HG02981 (cell line): ENCODE measurements around the gene APMAP.

Source experiments
- ATAC-seq: cut with Tn5 transposase; IDR thresholded peaks from one replicate; pipeline ENCODE4 v1.9.1; 2021; ENCODE audit warnings: mild to moderate bottlenecking, moderate library complexity; ENCODE audit not compliant: unreplicated experiment

APMAP gene, protein sequence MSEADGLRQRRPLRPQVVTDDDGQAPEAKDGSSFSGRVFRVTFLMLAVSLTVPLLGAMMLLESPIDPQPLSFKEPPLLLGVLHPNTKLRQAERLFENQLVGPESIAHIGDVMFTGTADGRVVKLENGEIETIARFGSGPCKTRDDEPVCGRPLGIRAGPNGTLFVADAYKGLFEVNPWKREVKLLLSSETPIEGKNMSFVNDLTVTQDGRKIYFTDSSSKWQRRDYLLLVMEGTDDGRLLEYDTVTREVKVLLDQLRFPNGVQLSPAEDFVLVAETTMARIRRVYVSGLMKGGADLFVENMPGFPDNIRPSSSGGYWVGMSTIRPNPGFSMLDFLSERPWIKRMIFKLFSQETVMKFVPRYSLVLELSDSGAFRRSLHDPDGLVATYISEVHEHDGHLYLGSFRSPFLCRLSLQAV

DNA sequence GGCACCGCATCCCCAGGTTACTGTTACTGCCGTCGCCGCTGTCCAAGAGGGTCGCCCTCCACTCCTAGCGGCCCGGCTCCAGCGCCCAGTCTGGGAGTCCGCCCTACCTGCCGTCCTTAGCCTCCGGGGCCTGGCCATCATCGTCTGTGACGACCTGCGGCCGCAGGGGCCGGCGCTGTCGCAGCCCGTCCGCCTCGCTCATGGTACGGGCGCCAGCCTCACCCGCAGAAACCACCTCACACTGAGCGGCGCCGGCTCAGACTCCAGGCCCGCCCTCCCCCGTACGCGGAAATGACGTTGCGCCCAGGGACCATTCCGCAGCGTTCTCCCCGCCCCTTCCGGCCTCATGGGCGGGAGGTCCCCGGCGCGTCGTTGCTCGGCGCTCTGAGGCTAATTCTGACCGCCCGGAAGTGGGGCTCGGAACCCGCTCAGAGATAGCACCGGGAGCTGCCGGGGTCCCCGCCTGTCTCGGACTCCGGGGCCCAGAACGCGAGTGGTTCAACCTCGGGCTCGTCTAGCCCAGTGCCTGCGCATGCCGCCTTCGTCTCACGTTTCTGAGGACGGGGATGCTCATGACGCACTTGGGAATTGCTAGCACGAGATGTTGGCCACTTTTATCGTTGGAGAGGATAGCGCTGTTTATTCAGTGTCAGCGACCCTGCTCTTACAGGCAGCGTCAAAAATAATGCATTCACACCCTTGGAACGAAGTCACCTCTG lies at the start of gene APMAP:
TSS of gene APMAP (minus strand) at position 265 of the 719 bp plus-strand sequence. CDS start at position 202, 63 bp downstream.
- ATAC-seq, result peak; percentile 95

DNA sequence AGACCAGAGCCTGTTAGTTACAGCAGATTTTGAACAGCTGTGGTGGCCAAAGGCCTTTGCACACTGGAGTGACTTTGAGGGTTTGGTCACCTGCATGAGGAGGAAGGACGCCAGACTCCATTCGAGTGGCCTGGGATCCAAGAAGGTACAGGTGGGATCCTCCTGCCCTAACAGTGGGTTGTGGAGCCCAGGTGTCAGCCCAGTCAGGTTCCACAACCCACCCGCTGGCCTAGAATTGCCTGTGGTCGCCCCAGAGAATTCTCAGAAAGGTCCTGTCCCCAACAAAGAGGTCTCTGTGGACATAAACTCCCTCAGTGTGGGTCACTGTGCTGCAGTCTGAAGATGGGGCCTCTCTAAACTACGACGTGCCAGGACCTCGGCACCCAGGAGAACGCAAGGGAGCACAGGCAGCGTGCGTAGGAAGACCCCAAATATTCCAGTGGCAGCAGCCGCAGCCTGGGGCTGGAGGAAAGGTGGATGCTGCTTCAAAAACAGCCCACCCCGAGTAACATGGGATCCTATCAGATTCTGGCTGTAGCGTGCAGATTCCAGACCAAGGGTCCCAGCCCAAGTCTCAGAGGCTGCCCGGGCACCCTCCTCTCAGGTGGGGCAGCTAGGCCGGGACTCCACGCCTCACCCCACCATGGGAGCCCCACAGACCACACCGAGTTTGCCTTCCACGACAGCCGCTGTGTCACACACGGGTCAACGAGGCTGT lies 49.4 kb upstream of the APMAP start:
- ATAC-seq, result no peak

DNA sequence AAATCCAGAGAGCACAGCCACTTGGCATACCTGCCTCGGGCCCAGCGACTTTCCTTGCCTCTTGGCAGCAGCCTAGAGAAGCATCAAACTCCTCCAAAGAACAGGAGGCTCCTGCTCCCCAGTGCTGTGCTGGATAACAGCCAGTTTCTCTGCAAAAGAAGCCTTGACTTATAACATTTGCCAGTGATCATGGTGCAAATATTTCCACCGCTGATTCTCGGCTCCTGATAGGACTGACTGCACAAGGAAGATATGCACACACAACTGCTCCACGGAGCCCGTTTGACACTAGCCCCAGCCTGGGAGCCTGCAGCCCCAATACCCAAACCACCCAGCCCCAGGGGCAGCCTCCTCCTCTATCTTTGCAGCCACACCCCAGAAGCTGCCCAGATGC lies 47.9 kb upstream of the APMAP start:
- ATAC-seq, result no peak

DNA sequence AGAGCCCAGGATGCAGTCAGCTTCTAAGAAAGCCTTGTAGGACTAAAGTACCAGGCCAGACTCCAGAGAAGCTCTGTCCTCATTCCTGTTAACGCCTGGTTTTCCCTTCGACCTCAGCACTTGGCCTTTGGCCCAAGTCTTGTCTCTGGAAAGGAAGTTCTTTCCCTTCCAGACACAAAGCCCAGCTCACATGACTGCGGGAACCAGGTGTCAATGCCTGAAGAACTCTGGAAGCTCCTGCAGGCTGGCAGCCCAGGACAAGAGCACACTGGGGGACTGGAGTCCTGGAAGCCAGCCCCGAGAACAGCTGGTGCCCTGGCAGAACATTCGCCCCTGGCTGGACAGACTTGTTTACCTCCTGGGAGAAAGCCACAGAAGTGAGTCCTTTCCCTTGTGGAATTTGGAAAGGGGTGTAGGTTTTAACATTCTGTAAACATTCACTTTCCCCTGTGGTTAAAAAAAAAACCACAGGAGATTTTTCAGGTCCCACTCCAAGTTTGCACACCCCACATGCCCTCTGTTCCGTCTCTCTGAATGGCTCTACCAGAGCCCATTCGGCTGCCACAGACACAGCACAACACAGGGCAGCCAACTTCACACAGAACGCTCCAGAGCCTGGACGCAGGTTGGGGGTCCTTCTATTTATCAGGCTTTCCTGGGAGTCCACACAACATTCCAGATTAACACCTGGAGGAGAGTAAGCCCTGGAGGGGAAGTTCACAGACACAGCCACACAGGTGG lies 47.3 kb upstream of the APMAP start:
- ATAC-seq, result no peak

DNA sequence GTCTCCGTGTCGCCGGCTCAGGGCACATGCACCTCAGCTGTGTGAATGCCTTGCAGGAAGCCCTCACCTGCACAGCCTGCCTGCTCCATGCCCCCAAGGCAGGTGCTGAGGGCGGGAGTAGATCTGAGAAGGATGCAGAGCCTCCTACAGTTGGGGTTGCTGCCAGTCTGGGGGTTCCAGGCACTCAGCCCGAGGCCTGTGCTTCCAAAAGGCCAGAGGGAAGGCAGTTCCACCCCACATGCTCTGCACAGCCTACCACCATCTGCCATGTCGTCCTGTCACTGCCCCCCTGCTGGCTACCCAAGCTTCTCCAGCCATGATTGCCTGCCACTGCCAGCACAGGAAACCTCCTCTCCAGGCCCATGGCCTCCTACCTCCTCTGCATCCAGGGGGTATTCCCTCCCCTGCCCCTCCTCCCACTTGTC lies 46.1 kb upstream of the APMAP start:
- ATAC-seq, result no peak

DNA sequence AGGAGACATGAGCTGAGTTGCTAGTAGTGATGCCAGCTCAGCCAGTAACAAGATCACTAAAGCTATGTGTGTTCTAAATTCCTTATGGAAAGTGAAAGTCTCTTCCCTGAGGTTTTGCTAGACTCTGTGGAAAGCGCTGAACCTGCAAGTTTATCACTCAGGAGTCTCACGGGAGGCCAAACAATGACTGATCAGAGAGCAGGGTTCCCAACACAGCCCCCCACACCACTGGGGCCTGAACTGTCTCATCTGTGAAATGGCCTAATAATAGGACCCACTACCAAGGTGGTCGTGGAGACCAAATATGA lies 45.5 kb upstream of the APMAP start:
- ATAC-seq, result no peak

DNA sequence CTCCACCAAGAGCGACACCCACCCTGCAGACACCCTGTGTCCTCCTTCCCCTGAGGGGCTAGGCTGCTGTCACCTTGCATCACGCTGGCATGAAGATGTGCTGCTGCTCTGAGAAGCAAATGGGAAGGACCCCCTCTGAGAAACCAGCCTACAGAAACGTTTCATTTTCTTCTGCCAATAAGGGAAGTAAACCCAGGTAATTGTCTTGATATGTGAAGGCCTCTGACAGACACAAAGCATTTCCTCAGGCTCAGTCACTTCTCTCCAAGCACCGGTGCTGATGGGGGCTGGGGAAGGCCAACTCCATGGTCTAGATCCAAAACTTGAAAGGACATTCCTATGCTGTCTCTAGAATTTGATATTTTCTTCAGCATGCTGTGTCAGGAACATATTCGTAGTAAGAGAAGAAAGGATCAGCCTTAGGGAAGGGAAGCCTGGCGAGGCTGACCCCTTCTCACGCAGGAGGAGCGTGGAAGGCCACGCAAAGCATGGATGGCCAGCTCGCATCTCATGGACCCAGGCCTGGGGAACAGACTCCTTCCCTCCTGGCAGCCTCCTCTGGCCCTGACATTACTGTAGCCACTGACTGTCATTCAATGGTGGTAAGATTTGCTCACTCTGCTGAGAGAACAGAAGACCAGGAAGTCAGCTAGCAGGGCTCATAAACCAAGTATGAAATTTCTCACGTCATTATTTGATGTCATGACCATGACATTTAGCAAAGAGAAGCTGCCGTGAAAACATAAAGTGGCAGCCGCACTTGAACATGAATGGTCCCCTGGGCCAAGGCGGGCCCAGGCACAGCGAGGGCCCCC lies 44.9 kb upstream of the APMAP start:
- ATAC-seq, result no peak

DNA sequence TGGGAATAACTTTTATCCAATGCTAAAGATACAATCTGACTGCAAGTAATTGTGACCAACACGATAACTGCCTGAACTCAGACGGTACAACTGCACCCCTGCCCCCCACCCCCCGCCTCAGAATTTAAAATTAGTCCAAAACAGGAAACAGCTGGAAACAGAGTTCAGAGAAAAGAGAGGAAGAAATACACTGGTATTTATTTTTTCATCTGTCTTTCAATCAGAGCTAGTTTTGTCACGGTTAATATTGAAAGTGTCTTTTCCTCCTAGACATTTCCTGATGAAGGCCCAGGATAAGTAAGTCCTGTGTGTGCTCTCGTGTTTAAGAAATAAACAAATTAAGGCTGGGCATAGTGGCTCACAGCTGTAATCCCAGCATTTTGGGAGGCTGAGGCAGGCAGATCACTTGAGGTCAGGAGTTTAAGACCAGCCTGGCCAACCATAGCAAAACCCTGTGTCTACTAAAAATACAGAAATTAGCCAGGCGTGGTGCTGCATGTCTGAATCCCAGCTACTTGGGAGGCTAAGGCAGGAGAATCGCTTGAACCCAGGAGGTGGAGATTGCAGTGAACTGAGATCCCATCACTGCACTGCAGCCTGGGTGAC lies 43.9 kb upstream of the APMAP start:
- no peak for ATAC-seq

DNA sequence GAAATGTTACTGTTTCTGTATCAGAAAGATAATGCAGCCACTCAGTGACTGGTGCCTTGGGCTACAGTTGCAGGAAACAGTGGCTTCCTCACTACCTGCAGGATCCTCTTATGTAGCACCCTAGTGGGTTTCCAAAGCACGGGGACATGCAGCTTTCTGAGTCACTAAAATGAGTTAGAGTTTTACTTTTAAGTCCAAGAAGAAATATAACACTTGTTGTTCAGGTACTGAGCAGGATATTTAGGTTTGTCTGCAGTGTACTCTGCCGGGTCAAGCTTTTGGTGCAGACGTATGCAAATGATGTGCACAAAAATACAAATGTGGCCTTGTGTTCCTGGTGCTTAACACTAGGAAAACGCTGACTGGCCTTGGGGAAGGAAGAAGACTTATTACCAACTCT lies 43.4 kb upstream of the APMAP start:
- ATAC-seq, result no peak

DNA sequence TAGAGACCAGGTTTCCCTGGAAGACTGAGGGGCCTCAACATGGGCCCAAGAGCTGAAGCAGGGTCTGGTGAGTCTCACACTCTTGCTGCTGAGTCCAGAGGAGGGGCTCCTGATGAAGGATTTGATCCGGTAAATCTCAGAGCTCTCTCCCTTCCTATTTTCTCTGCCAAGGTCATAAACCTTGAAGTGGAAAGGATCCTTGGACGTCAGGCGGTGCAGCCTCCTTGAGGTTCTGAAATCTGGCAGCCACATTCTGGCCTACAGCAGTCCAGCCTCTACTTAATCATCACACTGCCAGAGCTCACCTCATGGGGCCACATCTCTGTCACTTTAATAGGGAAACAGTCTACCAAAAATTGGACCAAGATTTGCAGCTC lies 41.4 kb upstream of the APMAP start:
- no peak for ATAC-seq

DNA sequence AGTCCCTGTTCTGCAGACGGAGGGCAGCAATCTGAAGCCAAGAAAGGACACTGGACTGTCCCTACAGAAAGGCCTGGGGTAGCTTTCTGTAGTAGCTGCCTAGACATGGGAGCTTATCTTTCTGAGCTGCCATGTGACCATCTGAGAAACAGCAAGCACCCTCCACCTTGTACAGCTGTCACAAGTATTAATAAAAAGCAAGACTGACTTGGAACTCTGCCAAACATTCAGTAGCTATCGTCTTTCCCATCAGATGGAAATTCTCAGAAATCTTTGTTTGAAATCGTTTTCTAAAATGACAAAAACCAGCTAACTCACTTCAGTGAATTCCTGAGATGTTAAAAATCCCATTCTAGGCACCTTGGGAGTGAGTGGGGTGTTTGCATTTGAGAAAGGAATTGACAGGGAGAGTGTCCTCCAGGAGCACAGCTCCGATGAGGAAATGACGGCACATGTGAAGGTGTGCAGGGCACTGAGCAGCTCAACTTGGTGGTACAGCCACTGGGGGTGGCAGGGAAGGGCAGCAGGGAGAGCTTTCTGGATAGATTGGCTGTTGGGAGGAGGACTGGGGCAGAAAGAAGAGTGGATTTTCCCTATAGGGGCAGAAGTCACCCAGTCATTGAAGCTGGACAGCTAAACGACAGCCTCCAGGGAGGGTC lies 40.8 kb upstream of the APMAP start:
- no peak for ATAC-seq

DNA sequence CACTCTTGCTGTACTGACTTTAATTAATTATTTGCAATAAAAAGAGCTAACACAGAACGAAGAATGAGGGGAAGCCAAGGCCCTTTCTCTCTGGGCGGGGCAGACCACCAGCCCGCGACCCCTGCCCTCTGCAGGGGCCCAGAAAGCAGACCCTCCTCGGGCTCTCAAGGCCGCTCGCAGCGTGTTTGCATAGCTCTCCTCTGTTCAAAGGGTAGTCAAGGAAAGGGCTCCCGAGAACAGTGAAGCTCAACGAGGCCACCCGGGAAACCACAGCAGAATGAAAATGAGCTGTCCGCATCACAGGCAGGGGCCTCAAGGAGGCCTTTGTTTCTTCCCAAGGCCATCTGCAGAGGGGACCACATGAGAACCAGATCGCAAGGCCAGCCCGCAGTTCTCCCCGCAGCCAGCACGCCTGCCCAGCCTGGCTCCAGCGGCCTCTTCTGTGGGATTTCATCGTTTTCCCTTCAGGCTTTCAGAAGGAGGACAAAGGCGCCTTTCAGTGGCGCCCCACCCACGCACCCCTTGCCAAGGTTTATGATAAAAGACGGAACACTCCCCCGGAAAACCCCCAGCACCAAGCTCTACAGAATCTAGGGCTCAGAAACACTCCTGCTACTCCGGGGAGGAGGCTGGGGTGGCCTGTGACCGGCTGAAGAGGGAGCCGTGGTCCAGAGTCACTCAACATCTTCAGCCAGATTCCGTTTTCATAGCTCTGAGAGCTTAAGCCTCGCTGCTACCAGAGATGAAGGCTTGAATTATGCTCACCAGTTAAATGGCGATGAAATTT lies 40.1 kb upstream of the APMAP start:
- no peak for ATAC-seq

DNA sequence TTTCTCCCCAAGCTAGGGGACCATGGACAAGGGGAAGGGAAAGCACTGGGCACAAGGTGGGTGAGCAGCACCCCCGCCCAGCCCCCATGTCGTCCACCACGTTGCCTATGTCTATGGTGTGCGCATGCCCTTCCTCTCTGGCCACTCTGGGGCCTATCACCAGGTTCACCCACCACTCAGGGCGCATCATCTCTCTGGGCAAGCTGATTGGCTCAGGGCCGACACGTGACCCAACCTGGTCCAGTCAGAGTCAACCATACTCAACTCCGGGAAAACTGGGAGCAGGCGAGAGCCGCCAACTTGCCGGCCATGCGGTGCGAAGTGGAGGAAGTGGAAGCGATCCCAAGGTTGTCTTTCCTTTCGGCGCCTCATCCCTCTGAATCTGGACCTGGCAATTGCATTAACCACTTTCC lies 39.5 kb upstream of the APMAP start:
- no peak for ATAC-seq

DNA sequence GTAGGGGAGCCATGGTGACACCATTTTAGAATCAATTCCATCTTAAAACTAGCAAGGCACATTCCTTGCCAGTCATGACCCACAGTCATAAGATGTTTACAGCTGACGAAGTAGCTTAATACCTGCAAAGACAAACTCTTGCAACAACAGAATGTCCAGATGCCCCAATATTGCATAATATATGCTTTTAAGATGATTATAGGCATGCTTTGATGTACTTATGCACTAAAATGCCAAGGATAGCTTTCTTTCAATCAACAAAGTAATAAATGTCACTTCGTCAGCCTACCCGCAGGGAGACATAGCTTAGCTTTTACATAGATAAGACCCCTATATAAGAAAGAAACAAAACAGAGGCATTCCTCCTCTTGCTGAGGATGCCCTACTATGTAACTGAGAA lies 38.7 kb upstream of the APMAP start:
- no peak for ATAC-seq

DNA sequence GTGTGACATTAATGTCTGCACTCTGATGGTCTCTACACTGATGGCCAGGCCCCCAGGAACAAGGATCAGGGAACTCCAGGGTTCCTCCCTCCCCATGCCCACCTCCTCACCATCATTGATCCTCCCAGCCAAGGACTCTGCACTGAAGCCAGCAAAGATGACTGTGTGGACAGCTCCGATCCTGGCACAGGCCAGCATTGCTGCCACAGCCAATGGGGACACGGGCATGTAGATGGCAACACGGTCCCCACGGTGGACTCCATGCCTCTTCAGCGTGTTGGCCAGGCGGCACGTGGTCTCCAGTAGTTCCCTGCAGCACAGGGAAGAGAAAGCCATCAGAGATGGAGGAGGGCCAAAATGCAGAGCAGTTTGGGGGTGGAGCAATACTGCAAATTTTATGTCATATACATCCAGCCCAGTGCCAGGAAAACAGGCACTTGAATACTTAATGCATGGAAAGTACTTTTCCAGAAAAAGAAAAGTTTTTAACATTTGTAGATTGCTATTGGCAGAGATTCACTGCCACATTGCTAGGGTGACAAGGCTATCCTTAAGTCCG lies 38.2 kb upstream of the APMAP start:
- ATAC-seq, result no peak

DNA sequence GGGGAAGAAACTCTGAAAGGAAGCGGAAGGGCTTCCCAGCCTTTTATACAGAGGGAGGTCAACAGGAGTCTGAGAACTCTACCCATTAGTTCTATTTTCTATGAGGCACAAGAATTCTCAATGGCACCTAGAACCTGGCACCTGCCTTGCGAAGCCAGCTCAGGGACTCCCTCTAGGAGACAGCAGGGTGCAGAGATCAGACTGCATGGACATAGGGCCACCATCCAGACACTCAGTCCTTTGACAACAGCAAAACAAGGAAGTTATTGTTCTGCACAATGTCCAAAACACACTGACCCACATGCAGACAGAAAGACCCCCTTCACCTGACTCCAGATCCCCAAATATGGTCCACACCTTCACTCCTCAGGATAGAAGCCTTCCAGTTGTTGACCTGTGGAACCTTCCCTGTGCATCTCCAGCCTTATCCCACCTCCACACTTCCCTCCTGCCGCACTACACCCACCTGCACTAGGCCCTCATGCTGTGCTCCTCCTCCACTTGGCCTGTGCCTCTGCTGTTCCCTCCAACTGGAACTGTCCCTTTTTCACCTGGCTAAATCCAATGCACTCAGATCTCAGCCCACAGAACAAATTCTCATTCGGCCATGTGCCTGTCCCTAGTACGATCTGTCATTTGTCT lies 37.6 kb upstream of the APMAP start:
- no peak for ATAC-seq

DNA sequence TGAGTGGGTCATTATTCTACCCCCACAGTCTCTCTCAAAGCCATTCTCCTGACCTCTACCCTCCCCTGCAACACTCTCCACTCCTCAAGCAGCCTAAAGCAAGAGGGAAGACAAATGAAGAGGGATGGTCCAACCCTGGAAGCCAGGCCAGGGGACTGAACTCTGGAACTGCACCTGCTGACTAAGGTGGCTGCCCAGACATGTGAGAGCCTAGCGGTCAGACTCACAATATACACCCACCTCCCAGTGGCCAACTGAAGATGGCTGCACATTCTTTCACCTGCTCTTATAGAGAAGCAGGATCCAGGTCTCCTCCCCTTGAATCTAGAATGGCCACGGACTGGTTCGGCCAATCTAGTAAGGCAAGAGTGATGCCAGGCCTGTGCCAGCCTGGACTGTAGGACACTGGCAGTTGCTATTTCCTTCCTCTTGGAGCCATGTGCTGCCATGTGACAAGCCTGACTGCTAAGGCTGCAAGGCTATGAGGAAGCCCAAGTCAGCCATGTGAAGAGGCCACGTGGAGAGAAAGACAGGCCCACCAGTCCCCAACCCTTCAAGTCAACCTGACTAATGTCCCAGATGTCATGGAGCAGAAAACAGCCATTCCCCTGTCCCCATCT lies 33.5 kb upstream of the APMAP start:
- no peak for ATAC-seq
